Measurements from ENCODE around the gene GRAMD1B.

GRAMD1B gene

GRCh38 chr11:123483466-123483865 lies 53.4 kb downstream of the GRAMD1B start:
- DNase-seq (ENCODE audit: low read depth, low spot score) = no peak
- H3K4me3 ChIP-seq (ENCODE audit: low read depth, low read length) = no peak overlapping the region
- in situ Hi-C loops (cut with HindIII; ENCODE audit: low sequenced_read_pairs) = no loop called here
- TF ChIP-seq CTCF (IDR thresholded peaks at IDR 0.05; ENCODE audit: low read depth, low read length) = no peak

- H3K4me3 ChIP-seq (ENCODE audit: low read depth, low read length) = no peak overlapping the region
- in situ Hi-C loops (cut with HindIII; ENCODE audit: low sequenced_read_pairs) = no loop called here
- no peak for TF ChIP-seq CTCF (IDR thresholded peaks at IDR 0.05; ENCODE audit: low read depth, low read length)
- no peak for DNase-seq (ENCODE audit: low read depth, low spot score)
Measured at GRCh38 chr11:123484448-123484847, 54.4 kb downstream of the GRAMD1B start.

- DNase-seq (ENCODE audit: low read depth, low spot score) = no peak
- in situ Hi-C loops (cut with HindIII; ENCODE audit: low sequenced_read_pairs) = no loop called here
- H3K4me3 ChIP-seq (ENCODE audit: low read depth, low read length) = no peak overlapping the region
- TF ChIP-seq CTCF (IDR thresholded peaks at IDR 0.05; ENCODE audit: low read depth, low read length) = no peak
Measured at GRCh38 chr11:123487157-123487744, 57.2 kb downstream of the GRAMD1B start.

- no peak for DNase-seq (ENCODE audit: low read depth, low spot score)
- in situ Hi-C loops (cut with HindIII; ENCODE audit: low sequenced_read_pairs) = no loop called here
- no peak overlapping the region for H3K4me3 ChIP-seq (ENCODE audit: low read depth, low read length)
- no peak for TF ChIP-seq CTCF (IDR thresholded peaks at IDR 0.05; ENCODE audit: low read depth, low read length)
Measured at GRCh38 chr11:123490527-123490926, 60.5 kb downstream of the GRAMD1B start.

GRCh38 chr11:123491241-123491640 lies 61.2 kb downstream of the GRAMD1B start:
- no peak overlapping the region for H3K4me3 ChIP-seq (ENCODE audit: low read depth, low read length)
- no peak for TF ChIP-seq CTCF (IDR thresholded peaks at IDR 0.05; ENCODE audit: low read depth, low read length)
- DNase-seq (ENCODE audit: low read depth, low spot score) = no peak
- in situ Hi-C loops (cut with HindIII; ENCODE audit: low sequenced_read_pairs) = no loop called here

- no peak overlapping the region for H3K4me3 ChIP-seq (ENCODE audit: low read depth, low read length)
- TF ChIP-seq CTCF (IDR thresholded peaks at IDR 0.05; ENCODE audit: low read depth, low read length) = no peak
- in situ Hi-C loops (cut with HindIII; ENCODE audit: low sequenced_read_pairs) = no loop called here
- DNase-seq (ENCODE audit: low read depth, low spot score) = no peak
Measured at GRCh38 chr11:123493349-123494063, 63.4 kb downstream of the GRAMD1B start.
